Fibroblast of lung (primary cell): Measurements from ENCODE around the gene BTNL3. TPM values are rescaled to one million over a fixed set of nuclear protein-coding genes. Genes with fewer than 3 reads are reported as not detected.
"Not testable (repeated sequence)": the region's sequence is repeated elsewhere in the genome, so short reads cannot be mapped to it uniquely, and the experiment has no call there.

ENCODE experiments used
- DNase-seq, 2 donors: peaks; one replicate each; pipeline versions ENCODE4 v3.0.0 to v3.0.0-alpha.2; 2010; ENCODE audit warnings: low read depth in 2 of 2
- H2AFZ ChIP-seq: 2 replicates; pipeline ENCODE4 v1.5.1; 2012; ENCODE audit warnings: low read length, control low read depth, inconsistent platforms
- H3K27ac ChIP-seq: 2 replicates; pipeline ENCODE4 v1.5.1; 2011; ENCODE audit warnings: low read length, control low read depth; ENCODE audit not compliant: insufficient read depth
- H3K27me3 ChIP-seq: 2 replicates; pipeline ENCODE4 v1.5.1; 2011; ENCODE audit warnings: mild to moderate bottlenecking, low read length; ENCODE audit not compliant: control insufficient read depth, insufficient read depth
- H3K36me3 ChIP-seq: 2 replicates; pipeline ENCODE4 v1.5.1; 2011; ENCODE audit warnings: low read length; ENCODE audit not compliant: control insufficient read depth, insufficient read depth
- H3K4me1 ChIP-seq: 2 replicates; pipeline ENCODE4 v1.5.1; 2011; ENCODE audit warnings: low read length; ENCODE audit not compliant: control insufficient read depth, insufficient read depth; ENCODE audit errors: extremely low read depth
- H3K4me2 ChIP-seq: 2 replicates; pipeline ENCODE4 v1.5.1; 2011; ENCODE audit warnings: low read length, control low read depth; ENCODE audit not compliant: insufficient read depth; ENCODE audit errors: extremely low read depth
- H3K4me3 ChIP-seq, 4 experiments: fragments of 200-600 bp in 1 of 4; sonication (generic) in 1 of 4; replicated peaks in 1 of 4; 2 replicates each; pipeline ENCODE4 v1.5.1; 2011 to 2016; ENCODE audit warnings: low read length in 4 of 4, low read depth in 3 of 4, mild to moderate bottlenecking in 3 of 4, control low read depth in 2 of 4, inconsistent platforms in 1 of 4, mixed read lengths in 1 of 4; ENCODE audit not compliant: insufficient read depth in 1 of 4; ENCODE audit errors: control extremely low read depth in 1 of 4
- H3K79me2 ChIP-seq: 2 replicates; pipeline ENCODE4 v1.5.1; 2012; ENCODE audit warnings: mild to moderate bottlenecking, low read length, inconsistent platforms; ENCODE audit not compliant: control insufficient read depth, insufficient read depth
- H3K9ac ChIP-seq: 2 replicates; pipeline ENCODE4 v1.5.1; 2011; ENCODE audit warnings: mild to moderate bottlenecking, low read length, control low read depth; ENCODE audit not compliant: insufficient read depth
- H3K9me3 ChIP-seq: 2 replicates; pipeline ENCODE4 v1.5.1; 2012; ENCODE audit warnings: low read depth, low read length; ENCODE audit not compliant: control insufficient read depth, insufficient read depth
- H4K20me1 ChIP-seq: 2 replicates; pipeline ENCODE4 v1.5.1; 2011; ENCODE audit warnings: low read length; ENCODE audit not compliant: control insufficient read depth, insufficient read depth; ENCODE audit errors: extremely low read depth
- CTCF ChIP-seq, 2 donors: IDR thresholded peaks in 1 of 2; conservative IDR thresholded peaks in 1 of 2; 1 replicate in 1 of 2; 2 replicates in 1 of 2; pipeline ENCODE4 v1.5.1; 2011 to 2012; ENCODE audit warnings: low read length in 2 of 2, control low read depth in 1 of 2, inconsistent platforms in 1 of 2, low read depth in 1 of 2, mild to moderate bottlenecking in 1 of 2
- EZH2 ChIP-seq: IDR thresholded peaks from 2 replicates; pipeline ENCODE4 v1.5.1; 2012; ENCODE audit warnings: low read length, control low read depth, mild to moderate bottlenecking; ENCODE audit errors: missing control alignments
- polyA plus RNA-seq, 2 donors: library from polyadenylated mRNA; depleted of rRNA in 1 of 2; stranded (reverse) in 1 of 2; unstranded in 1 of 2; fragments of >200 nt; gene quantifications; 2 replicates each; pipeline ENCODE4 v1.2.1, GENCODE V29; 2011 to 2012; ENCODE audit warnings: missing spikeins in 1 of 2
- total RNA-seq: library from RNA; depleted of rRNA; stranded (reverse); fragments of >200 nt; gene quantifications from 2 replicates; pipeline ENCODE4 v1.2.1, GENCODE V29; 2014

BTNL3 gene
- total and polyA plus RNA-seq, 2 donors (not counting 1 experiment from before 2014, with no cell fraction given), result not detected

- no peak overlapping the region for H3K4me2 ChIP-seq
- H3K27me3 ChIP-seq, result no peaks in the 10 kb centered on the region
- H3K4me3 ChIP-seq, result no peak overlapping the region
Observed at GRCh38 chr5:181045316-181045715, 56.7 kb downstream of the BTNL3 start.

GRCh38 chr5:181045857-181046256 lies 57.2 kb downstream of the BTNL3 start:
- H3K9ac ChIP-seq, H2AFZ ChIP-seq, H3K27me3 ChIP-seq: not testable (repeated sequence)

More at GRCh38 chr5:181045316-181045715, 56.7 kb downstream of the BTNL3 start:
- no peaks in the 10 kb centered on the region for H4K20me1 ChIP-seq
- TF ChIP-seq EZH2 (no peak), CTCF (conservative IDR thresholded peaks at IDR 0.05 in 1 of 2, IDR thresholded peaks at IDR 0.05 in 1 of 2; ENCODE audit: low read depth in 1 of 2, low read length in 2 of 2) (no peak)
- no peaks in the 10 kb centered on the region for H3K4me1 ChIP-seq
- H3K36me3 ChIP-seq, result no peaks in the 10 kb centered on the region
- no peak overlapping the region for H3K9ac ChIP-seq
- H3K79me2 ChIP-seq, result no peaks in the 10 kb centered on the region
- no peak for DNase-seq
- no peak overlapping the region for H2AFZ ChIP-seq
- no peaks in the 10 kb centered on the region for H3K9me3 ChIP-seq
- H3K27ac ChIP-seq, result no peak overlapping the region

GRCh38 chr5:181047288-181047687 lies 58.6 kb downstream of the BTNL3 start:
- DNase-seq, result no peak
- H2AFZ ChIP-seq, result no peak overlapping the region
- TF ChIP-seq EZH2, result no peak
- TF ChIP-seq CTCF (conservative IDR thresholded peaks at IDR 0.05 in 1 of 2, IDR thresholded peaks at IDR 0.05 in 1 of 2; ENCODE audit: low read depth in 1 of 2, low read length in 2 of 2), result no peak

More at GRCh38 chr5:181045857-181046256, 57.2 kb downstream of the BTNL3 start:
- H3K9me3 ChIP-seq, H3K4me3 ChIP-seq, H3K4me1 ChIP-seq, H3K27ac ChIP-seq, H3K79me2 ChIP-seq, H3K4me2 ChIP-seq, DNase-seq, H4K20me1 ChIP-seq, H3K36me3 ChIP-seq: not testable (repeated sequence)

More at GRCh38 chr5:181047288-181047687, 58.6 kb downstream of the BTNL3 start:
- no peaks in the 10 kb centered on the region for H3K36me3 ChIP-seq
- H3K4me1 ChIP-seq, result no peaks in the 10 kb centered on the region
- no peaks in the 10 kb centered on the region for H3K9me3 ChIP-seq
- H3K79me2 ChIP-seq, result no peaks in the 10 kb centered on the region
- no peaks in the 10 kb centered on the region for H4K20me1 ChIP-seq
- H3K27me3 ChIP-seq, result peaks cover 8% of the 10 kb centered on the region
- no peak overlapping the region for H3K27ac ChIP-seq
- H3K4me3 ChIP-seq, result no peak overlapping the region
- no peak overlapping the region for H3K4me2 ChIP-seq
- no peak overlapping the region for H3K9ac ChIP-seq
